A549 (cell line): ENCODE data around the gene SNTG2.

ENCODE experiments used
- BHLHE40 ChIP-seq: IDR thresholded peaks from 2 replicates; pipeline ENCODE4 v1.6.1; 2012; ENCODE audit warnings: low read depth, low read length, inconsistent platforms
- CEBPB ChIP-seq, 2 experiments: fragments of >200 bp in 1 of 2; sonication (Bioruptor Twin) in 1 of 2; formaldehyde crosslinking in 1 of 2; IDR thresholded peaks; 2 replicates each; pipeline ENCODE4 v1.6.1; 2012 to 2016
- JUN ChIP-seq, 2 experiments: fragments of >200 bp; sonication (Bioruptor Twin); formaldehyde crosslinking; IDR thresholded peaks; 2 replicates in 1 of 2; 3 replicates in 1 of 2; pipeline ENCODE4 v1.6.1; 2016 to 2017
- MAZ ChIP-seq: fragments of 150-350 bp; IDR thresholded peaks from 2 replicates; pipeline ENCODE4 v1.6.1; 2014; ENCODE audit warnings: antibody characterized with exemption, low read depth, low read length, borderline replicate concordance
- POLR2A ChIP-seq: IDR thresholded peaks from 2 replicates; pipeline ENCODE4 v1.6.1; 2012; ENCODE audit warnings: mild to moderate bottlenecking, low read length
- RAD21 ChIP-seq, 2 experiments: fragments of >200 bp in 1 of 2; sonication (Bioruptor Twin) in 1 of 2; formaldehyde crosslinking in 1 of 2; IDR thresholded peaks in 1 of 2; conservative IDR thresholded peaks in 1 of 2; 2 replicates in 1 of 2; 3 replicates in 1 of 2; pipeline ENCODE4 v1.6.1; 2012 to 2018; ENCODE audit warnings: inconsistent platforms in 1 of 2
- RCOR1 ChIP-seq: fragments of 150-350 bp; IDR thresholded peaks from 2 replicates; pipeline ENCODE4 v1.6.1; 2014; ENCODE audit warnings: antibody characterized with exemption, low read length, low read depth
- RFX5 ChIP-seq: fragments of 450-650 bp; IDR thresholded peaks from 2 replicates; pipeline ENCODE4 v1.7.1; 2014; ENCODE audit warnings: antibody characterized with exemption, mild to moderate bottlenecking, moderate library complexity
- TF ChIP-seq, protein P1 (sequence below): fragments of >200 bp; sonication (Bioruptor Twin); formaldehyde crosslinking; IDR thresholded peaks from 3 replicates; pipeline ENCODE4 v1.5.1; 2016
- TF ChIP-seq, protein P2 (sequence below): fragments of 200-600 bp; sonication (generic); IDR thresholded peaks from 2 replicates; pipeline ENCODE4 v1.6.1; 2016; ENCODE audit warnings: antibody characterized with exemption, mild to moderate bottlenecking, moderate library complexity

DNA sequence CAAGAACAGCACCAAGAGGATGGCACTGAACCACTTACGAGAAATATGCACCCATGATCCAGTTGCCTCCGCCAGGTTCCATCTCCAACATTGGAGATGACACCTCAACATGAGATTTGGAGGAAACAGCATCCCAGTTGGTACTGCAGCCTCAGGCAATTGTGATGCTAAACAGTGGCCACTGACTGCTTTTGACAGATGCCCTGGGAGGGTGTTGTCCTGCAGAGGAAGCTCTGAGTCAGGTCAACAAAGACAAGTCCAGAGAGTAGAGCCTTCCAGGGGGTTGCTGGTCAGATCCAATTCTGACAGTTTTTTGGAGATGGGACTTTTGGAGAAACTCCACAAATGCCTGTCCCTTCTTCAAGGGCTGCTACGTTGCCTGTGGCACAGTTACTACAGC lies 82.4 kb downstream of the SNTG2 start:
- TF ChIP-seq, protein P1, sequence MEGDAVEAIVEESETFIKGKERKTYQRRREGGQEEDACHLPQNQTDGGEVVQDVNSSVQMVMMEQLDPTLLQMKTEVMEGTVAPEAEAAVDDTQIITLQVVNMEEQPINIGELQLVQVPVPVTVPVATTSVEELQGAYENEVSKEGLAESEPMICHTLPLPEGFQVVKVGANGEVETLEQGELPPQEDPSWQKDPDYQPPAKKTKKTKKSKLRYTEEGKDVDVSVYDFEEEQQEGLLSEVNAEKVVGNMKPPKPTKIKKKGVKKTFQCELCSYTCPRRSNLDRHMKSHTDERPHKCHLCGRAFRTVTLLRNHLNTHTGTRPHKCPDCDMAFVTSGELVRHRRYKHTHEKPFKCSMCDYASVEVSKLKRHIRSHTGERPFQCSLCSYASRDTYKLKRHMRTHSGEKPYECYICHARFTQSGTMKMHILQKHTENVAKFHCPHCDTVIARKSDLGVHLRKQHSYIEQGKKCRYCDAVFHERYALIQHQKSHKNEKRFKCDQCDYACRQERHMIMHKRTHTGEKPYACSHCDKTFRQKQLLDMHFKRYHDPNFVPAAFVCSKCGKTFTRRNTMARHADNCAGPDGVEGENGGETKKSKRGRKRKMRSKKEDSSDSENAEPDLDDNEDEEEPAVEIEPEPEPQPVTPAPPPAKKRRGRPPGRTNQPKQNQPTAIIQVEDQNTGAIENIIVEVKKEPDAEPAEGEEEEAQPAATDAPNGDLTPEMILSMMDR: no peak
- TF ChIP-seq POLR2A (no peak), MAZ (no peak), CEBPB (IDR thresholded peaks at IDR 0.05) (no peak), RCOR1 (no peak), RAD21 (conservative IDR thresholded peaks at IDR 0.05 in 1 of 2, IDR thresholded peaks at IDR 0.05 in 1 of 2) (no peak), RFX5 (no peak), BHLHE40 (no peak), JUN (IDR thresholded peaks at IDR 0.05) (no peak)
- TF ChIP-seq, protein P2, sequence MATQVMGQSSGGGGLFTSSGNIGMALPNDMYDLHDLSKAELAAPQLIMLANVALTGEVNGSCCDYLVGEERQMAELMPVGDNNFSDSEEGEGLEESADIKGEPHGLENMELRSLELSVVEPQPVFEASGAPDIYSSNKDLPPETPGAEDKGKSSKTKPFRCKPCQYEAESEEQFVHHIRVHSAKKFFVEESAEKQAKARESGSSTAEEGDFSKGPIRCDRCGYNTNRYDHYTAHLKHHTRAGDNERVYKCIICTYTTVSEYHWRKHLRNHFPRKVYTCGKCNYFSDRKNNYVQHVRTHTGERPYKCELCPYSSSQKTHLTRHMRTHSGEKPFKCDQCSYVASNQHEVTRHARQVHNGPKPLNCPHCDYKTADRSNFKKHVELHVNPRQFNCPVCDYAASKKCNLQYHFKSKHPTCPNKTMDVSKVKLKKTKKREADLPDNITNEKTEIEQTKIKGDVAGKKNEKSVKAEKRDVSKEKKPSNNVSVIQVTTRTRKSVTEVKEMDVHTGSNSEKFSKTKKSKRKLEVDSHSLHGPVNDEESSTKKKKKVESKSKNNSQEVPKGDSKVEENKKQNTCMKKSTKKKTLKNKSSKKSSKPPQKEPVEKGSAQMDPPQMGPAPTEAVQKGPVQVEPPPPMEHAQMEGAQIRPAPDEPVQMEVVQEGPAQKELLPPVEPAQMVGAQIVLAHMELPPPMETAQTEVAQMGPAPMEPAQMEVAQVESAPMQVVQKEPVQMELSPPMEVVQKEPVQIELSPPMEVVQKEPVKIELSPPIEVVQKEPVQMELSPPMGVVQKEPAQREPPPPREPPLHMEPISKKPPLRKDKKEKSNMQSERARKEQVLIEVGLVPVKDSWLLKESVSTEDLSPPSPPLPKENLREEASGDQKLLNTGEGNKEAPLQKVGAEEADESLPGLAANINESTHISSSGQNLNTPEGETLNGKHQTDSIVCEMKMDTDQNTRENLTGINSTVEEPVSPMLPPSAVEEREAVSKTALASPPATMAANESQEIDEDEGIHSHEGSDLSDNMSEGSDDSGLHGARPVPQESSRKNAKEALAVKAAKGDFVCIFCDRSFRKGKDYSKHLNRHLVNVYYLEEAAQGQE: no peak
